SH-SY5Y (cell line): ENCODE results near the gene RAI14.

Experiments used
- GATA2 ChIP-seq: IDR thresholded peaks from 2 replicates; pipeline ENCODE4 v1.6.1; 2011; ENCODE audit warnings: mild to moderate bottlenecking, low read depth, low read length
- GATA3 ChIP-seq: IDR thresholded peaks from 2 replicates; pipeline ENCODE4 v1.6.1; 2011; ENCODE audit warnings: low read depth, mild to moderate bottlenecking, low read length, moderate library complexity

DNA sequence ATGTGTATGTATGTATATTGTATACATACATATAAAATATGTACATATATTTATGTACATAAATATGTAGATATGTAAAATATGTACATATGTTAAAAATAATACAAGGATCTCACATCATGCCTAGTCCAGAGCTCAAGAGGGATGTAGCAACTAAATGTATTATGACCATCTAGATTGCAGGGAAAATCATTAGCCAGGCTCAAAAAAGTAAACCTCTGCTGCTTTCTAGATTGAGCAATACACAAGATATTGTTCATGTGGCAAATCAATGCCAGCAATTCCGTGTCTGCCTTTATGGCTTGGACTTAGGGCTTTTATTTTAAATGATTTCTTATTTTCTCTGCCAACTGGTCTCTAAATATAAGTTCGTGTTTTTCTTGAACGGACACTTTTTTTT is 65.2 kb downstream of the RAI14 start:
- TF ChIP-seq GATA2 (no peak), GATA3 (no peak)
